Renal pelvis (tissue), 4 donors: ENCODE measurements around the gene NKAIN1. TPM values are rescaled to one million over a fixed set of nuclear protein-coding genes. Genes with fewer than 3 reads are reported as not detected.

Source experiments
- DNase-seq: peaks from one replicate; pipeline ENCODE4 v3.0.0-alpha.2; 2013
- polyA plus RNA-seq, 3 donors: library from polyadenylated mRNA; unstranded; fragments of 120-200 nt; gene quantifications; one replicate each; pipeline ENCODE4 v1.2.1, GENCODE V29; 2013; ENCODE audit not compliant: insufficient read length in 3 of 3

Gene NKAIN1
- polyA plus RNA-seq, 3 donors, result 3.3 to 4.6 (median 4.3) TPM

DNA sequence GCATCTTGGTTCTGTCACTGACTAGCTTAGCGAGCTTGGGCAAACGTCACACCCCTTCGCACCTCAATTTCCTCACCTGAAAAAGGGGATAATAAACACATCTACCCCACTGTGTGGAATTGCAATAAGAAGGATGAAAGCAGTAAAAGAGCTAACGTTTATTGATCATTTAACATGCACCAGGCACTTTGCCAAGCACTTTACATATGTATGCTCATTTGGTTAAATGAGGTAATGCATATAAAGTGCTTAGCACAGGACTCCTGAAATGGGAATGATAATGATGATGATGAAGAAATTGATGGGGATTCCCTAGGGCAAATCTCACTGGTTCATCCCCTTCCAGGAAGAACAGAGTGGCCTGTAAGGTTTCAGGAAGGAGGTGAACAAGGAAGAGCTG is 4.8 kb downstream of the NKAIN1 start:
- DNase-seq, result no peak

DNA sequence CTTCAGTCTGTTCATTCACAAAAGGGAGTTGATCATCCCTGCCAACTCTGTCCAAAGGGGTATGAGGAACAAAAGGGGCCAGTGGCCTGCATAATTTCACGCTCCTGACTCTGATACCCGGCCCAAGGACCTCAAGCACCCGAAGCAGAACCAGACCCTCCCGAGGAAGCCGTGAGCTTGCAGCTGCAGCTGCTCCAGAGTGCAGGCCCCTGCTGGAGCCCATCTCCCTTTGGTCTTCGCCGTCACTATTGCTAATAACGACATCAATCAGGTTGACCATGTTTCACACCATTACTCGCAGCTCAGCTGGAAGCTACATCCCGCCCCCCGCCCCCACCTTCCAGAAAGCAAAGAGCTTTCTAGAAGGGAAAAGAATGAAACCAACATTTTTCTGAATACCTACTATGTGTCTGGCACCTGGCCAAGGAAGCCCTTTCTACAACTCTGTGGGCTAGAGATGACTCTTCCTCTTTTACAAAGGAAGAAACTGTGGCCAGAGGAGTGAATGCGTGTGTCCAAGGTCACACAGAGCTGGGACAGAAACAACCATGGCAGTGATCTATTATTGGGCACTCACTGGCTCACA is 5.5 kb downstream of the NKAIN1 start:
- DNase-seq, result no peak

DNA sequence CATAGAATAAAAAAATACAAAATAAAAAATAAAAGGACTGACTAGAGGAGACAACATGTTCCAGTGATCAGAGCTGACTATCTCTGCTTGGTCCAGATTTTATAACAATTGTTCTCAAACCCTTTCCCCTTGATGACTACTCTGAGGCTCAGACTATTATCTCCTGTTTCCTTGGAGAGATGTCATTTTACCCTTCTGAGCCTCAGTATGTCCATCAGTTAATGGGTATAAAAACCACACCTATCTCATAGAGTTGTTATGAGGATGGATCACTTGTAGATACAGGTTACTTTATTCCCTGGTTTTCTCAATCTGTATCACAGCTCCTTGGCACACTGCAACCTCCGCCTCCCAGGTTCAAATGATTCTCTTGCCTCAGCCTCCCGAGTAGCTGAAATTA is 7.0 kb downstream of the NKAIN1 start:
- no peak for DNase-seq

DNA sequence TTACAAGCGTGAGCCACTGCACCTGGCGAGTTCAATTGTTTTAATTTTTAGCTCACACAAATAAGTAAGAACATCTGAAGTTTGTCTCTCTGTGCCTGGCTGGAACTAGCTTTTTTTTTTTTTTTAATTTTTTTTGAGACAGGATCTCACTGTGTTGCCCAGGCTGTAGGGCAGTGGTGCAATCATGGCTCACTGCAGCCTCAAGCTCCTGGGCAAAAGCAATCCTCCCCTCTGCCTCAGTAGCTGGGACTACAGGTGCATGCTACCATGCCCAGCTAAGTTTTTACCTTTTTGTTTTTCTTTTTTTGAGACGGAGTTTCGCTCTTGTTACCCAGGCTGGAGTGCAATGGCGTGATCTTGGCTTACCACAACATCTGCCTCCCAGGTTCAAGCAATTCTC is 7.9 kb downstream of the NKAIN1 start:
- DNase-seq, result no peak

DNA sequence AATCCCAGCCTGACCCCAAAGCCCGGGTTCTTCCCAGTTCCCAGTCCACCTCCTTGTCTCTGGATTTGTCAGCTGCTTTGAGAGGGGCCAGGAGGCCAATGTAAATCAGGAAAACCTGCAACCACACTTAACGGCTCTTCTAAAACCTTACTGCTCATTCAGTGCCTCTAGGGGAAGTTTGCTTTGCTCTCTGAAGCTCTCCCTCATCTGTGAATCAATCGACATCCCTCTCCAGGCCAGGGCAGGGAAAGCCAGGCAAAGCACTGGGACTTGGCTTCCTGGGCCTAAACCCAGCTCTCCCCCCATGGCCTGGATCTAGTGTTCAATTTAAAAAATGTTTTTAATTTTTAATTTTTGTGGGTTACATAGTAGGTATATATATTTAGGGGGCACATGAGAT is 9.3 kb downstream of the NKAIN1 start:
- DNase-seq, result no peak

DNA sequence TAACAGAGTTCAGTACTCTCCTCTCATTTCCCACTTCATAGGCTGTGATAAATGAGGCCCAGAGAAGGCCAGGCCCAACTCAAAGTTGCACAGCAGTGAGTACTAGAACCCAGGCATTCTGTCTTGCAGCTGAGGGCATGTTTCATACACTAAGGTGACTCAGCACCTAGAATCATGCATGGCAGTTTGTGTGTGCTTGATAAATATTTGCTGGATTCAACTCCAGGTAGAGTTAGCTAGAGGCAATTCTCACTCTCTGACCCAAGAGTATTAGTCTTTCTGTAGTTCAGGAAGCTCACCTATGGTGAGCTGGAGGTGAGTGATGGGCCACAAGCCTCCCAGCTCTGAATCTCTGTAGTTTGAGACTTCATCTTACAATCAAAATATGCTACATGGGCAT is 10.7 kb downstream of the NKAIN1 start:
- DNase-seq, result no peak

DNA sequence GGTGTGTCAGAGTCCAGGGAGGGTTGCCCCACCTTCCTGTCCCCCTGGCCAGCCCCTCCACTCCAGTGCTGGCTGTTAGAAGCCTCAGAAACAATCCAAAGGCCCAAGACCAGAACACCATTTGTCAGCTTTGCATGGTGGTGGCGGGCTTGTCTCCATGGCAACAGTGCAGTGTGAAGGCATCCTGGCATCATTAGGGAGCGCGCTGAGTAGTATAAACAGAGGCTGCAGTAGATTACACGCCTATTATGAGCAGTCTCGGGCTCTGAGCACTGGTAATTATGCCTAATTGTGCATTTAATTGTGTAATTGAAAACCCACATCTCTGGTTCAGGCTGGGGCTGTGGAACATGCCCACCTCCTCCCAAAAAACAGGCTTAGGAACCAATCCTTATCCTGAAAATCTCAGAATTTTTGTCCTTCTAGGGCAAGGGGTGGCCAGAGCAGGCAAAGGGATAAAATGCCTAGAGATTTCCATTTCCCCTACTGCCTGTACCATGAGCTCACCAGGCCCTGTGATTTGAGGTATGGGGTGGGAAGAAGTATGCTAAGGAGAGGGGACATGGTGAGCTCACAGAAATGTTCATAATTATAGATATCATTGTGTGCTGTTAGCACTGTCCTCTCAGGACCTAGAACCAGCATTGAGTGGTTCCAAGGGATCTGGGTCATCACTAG is 11.7 kb downstream of the NKAIN1 start:
- peak; percentile 55 for DNase-seq

DNA sequence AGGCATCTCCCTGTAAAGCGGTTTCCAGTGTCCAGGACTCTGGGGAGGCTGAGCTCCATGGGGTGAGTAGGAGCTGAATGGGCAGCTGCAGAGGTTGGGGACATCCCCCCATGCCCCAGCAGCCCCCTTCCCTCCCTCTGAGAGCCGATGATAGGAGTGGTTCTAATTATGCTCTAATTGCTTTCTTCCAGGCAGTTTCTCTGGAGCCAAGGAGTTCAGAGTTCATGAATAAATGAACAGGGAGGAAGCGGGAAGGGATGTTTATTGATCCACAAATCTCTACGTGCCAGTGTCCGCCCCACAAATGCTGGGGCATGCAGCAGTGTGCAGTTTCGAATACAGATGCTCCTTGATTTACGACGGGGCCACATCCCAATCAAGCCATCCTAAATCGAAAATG is 15.6 kb downstream of the NKAIN1 start:
- DNase-seq, result no peak

DNA sequence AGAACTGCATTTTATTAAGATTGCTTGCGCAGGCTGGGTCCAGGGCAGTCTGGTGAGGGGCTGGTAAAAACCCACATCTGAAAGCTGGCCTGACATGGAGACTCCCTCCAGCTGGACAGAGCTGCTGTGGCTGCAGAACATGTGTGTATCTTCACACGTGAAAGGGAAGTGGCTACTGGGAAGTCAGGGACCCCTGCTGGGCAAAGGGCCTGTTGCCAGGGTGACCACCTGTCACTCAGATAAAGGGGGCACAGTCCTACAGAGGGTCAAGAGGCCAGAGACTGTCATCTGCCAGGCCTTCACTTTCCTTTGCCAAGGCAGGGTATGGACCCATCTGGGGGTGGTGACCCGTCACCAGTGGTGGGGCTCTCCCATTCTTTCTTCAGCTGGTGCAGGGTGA is 17.5 kb downstream of the NKAIN1 start:
- DNase-seq, result no peak

DNA sequence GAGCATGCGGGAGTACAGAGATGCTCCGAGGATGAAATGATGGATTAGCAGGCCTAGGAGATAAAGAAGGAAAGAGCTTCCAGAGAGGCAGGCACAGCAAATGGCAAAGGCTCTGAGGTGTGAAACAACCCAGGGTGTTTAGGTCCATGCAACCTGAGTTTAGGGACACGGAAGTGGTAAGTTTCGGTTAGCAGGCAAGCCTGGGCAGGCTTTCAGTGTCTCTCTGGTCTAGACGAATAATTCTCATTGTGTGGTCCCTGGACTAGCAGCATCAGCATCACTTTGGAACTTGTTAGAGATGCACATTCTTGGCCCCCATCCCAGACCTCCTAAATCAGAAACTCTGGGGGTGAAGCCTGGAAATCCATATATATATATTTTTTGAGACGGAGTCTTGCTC is 18.6 kb downstream of the NKAIN1 start:
- DNase-seq, result no peak

DNA sequence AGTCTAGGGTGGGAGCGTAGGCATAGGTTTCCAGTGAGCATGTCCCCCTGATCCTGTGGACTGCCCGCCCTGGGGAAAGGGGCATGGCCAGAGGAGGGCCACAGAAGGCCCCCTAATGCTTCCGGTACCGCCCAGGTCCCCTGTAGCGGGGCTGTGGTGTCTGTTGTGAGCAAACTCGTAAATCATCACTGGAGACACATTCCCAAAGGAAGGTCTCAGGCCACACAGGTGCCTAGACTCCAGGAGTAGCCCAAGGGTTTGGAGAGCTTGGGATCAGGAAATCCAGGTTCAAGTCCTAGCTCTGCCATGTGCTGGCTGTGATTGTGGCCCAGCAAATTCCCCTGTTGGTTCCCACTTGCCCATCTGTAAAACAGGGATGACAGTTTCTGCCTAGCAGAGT is 20.2 kb downstream of the NKAIN1 start:
- no peak for DNase-seq

DNA sequence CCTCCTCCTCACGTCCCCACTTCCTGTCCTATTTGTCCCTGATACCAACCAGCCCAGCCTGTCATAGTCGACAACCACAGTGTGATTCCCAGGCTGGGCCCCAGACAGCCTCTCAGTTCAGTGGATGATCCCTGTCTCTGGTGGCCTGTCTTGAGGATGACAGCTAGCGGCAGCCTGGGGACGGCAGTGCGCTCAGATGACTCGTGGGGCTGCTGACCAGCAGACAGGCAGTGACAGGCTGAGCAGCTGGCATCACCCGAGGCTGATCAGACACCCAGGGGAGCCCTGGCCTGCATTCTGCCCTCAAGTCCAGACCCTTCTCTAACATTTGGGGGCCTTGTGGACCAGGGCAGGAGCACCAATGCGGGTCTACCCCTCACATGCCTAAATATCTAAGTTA is 21.0 kb downstream of the NKAIN1 start:
- no peak for DNase-seq

DNA sequence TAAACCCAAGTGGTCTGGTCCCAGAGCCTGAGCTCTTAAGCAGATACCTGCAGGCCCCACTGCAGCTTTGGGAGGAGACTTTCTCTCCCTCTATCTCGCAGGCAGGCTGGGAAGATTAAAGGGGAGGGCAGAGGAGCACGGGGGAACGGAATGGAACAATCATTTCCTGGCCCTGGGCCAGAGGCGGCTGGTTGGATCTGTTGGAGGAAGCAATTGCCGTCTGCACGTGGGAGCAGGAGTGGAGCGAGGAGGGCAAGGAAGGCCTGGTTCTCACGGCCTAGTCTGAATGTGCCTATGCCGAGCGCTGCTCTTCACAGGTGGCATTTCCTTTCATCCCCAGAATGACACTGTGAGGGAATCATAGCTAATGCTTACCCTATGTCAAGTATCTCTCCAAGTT is 23.7 kb downstream of the NKAIN1 start:
- DNase-seq, result peak; percentile 59

DNA sequence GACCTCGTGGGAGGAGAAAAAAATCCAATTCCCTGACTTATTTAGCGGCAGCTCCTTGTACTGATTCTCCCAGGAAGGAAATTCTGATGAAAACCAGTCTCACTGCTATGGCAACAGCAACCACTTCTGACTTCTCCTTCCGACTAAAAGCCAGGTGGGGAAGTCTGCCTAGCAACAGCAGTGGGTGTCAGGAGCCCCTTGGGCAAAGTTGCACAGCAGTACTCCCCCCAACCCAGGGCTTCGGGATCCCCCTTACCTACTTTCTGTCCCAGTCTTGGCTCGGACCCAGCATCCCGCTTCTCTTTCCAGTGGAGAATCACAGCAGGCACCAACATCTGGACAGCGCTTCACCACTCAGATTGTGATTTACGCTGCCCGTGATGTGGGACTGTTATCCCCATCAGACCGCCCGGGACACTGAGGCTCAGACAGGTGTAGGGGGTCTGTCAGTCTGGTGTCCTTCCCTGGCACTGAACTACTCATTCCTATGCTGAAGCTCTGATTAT is 24.6 kb downstream of the NKAIN1 start:
- DNase-seq, result no peak

DNA sequence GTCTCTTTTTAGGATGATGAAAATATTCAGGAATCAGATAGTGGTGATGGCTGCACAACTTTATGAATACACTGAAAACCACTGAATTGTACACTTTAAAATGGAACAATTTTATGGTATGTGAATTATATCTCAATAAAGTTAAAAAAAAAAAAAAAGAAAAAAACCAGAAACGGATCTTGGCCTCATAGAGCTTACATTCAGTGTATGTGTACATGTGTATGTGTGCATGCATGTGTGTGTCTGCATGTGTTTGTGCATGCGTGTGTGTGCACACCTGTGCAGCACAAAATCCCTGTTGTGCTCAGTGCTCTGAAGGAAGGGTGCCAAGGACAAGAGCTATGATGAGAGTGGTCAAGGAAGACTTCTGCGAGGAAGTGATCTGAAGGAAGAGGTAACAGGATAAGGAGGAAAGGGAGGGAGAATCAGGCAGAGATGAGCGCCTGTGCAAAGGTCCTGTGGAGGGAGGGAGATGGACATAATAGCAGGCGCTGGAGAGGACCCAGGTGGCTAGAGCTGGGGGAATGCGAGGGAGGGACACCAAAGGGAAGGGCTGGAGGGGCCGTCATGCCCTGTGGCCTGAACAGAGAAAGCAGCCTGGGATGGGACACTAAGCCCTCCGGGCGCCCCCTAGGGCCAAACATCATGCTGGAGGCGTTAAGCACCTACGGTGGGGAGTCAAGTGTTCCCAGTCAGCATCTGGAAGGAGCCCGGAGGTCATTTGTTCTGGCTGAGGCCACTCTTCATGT is 25.2 kb downstream of the NKAIN1 start:
- no peak for DNase-seq

DNA sequence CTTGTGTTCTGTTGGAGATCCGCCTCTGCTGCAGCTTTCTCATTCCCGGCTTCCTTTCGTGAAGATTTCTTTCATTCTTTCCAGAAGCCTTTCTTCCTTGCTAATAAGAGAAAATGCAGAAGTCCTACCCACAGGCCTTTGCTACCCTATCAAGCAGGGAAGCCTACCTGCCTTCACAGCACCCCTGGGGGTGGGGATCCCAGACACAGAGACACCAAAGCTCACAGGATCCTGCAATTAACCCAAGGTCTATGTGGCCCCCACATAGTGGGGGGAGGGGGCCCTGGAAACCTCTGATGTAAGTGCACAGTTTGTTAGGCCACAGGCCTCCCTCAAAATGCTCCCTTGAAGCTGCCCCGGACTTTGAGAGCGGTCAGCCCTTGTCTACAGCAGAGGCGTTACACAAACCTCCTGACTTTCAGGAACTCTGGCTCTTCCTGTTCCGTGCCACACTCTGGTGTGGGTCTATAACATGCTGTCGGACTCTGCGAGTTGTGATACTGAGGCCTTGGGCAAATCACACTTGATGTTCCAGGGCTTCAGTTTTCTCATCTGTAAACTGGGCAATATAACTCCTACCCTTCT is 31.2 kb downstream of the NKAIN1 start:
- DNase-seq, result no peak

DNA sequence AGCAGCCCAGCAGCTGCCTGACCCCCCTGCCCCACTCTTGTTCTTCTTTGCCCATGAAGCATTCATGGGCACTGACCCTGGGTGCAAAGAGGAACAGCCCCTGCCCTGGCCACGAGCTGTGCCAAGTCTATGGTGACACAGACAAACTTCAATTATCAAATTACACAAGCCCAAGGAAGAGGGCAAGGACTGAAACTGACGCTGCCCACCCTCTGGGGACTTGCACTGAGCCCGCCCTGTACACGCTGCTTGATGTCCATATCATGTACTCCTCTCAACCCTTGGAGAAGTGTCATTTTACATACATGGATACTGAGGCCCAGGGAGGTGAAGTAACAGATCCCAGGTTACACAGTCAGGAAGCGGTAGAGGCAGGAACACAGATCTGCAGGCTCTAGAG is 32.1 kb downstream of the NKAIN1 start:
- DNase-seq, result no peak

DNA sequence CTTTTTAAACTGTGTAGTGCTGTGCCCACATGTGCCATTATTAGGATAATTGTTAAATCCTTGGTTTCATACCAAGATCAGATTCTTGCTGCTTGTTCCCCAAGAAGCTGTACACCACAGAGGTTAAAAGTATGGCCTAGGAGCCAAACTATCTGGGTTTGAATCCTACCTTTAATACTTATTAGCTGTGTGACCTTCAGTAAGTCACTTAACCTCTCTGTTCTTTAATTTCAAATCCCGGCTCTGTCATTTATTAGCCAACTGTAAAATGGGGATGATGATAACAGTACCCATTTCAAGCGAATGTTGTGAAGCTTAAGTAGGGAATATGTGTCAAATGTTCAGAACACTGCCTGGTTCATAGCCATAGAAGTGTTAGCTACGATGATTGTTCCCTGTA is 32.6 kb downstream of the NKAIN1 start:
- DNase-seq, result no peak

DNA sequence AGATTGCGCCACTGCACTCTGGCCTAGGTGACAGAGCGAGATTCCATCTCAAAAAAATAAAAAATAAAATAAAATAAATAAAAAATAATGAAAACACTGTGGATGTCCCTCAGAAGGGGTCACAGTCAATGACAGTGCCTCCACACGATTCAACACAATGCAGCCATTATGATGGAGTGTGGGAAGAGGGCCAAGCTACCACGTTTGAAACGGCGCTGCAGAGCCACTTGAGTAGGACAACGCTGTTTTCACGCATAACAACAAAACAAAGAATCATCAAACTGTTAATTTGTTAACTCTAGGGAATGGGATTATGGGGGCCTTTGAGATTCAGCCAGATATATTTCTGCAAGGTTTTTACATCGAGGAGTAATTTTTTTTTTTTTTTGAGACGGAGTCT is 36.5 kb downstream of the NKAIN1 start:
- DNase-seq, result no peak

DNA sequence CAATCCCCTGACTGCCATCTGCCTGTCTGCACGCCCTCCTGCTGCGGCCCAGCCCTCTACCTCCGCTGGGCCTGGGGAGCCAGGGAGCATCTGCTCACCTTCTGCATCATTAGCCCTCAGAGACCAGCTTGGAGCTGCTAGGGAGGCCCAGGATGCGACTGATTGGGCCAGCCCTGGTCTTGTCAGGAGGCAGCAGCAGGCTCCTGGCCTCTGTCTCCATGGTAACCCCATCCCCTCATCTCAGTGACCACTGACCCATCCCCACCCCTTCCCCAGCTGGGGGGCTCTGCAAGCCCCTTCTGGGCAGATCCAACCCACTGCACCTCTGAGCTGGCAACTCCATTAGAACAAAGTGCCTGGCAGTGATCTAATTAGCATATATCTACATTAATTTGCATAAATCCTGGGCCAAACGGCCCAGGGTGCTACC is 37.7 kb downstream of the NKAIN1 start:
- no peak for DNase-seq

DNA sequence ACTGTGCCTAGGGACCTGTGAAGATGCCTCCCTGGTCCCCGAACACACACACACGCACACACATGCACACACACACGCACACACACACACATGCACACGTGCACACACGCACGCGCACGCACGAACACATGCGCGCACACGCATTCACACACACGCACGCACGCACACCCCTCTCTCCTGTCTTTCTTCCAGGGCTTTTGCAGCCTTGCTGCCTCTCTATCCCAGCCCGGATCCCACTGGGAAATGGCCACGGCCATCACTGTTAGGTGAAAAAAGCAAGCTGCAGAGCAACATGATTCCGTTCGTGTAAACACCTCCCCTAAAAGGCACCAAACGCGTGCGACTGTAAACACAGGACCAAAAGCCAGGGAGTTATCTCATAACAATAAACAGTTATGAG is 39.7 kb downstream of the NKAIN1 start:
- DNase-seq, result no peak

DNA sequence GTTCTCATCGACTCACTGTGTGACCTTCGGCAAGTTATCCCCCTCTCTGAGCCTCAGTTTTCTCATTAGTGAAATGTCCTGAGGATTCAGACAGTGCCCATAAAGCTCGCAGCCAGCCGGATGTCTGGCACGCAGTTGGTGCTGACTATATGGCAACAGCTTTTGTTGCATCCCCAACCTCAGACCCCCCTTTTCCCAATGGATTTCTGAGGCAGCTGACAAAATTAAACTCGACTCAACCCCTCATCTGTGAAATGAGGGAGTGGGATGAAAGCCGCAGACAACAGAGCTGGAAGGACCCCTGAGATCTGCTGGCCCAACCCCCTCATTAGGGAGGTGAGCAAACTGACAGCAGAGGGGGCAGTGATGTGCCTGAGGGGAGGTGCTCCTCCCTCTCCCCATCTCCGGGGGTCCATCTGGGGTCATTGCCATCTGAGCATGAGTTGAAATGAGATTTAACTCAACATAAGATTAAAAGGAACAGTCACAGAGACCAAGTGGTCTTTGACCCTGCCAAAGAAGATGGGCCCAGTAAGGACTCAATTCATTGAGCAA is 40.4 kb downstream of the NKAIN1 start:
- no peak for DNase-seq

DNA sequence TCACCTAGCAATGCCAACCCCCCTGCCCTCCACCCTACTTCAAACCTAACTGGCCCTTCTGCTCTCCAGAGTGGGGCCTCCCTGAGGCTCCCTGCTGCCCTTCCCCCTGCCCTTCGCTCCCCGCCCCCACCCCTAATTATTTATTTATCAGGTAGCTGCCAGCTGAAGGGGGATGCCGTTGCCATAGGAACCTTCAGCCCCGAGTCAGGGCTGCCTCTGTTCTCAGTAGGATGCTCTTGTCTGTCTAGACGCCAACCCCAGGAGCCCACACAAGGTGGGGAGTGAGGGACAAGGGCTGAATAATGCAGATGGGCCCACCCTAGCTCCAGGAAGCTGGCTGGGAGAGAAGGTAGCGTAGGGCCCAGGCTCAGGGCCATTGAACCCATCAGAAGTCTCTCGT is 41.1 kb downstream of the NKAIN1 start:
- no peak for DNase-seq
